ACC112 (cell line): ENCODE results near the gene TSPAN8.
"Not testable (repeated sequence)": the region's sequence is repeated elsewhere in the genome, so short reads cannot be mapped to it uniquely, and the experiment has no call there.

Source experiments
- H2AFZ ChIP-seq: fragments of 200-600 bp; sonication (generic); one replicate; pipeline ENCODE4 v1.6.0; 2017; ENCODE audit warnings: antibody characterized with exemption, low read length; ENCODE audit not compliant: unreplicated experiment
- H3K27ac ChIP-seq: fragments of 200-600 bp; sonication (generic); 2 replicates; pipeline ENCODE4 v1.5.1; 2014; ENCODE audit warnings: low read depth, mild to moderate bottlenecking, antibody characterized with exemption, low read length, moderate library complexity
- H3K27me3 ChIP-seq: fragments of 200-600 bp; sonication (generic); 2 replicates; pipeline ENCODE4 v1.6.1; 2014; ENCODE audit warnings: mild to moderate bottlenecking, antibody characterized with exemption, low read length, moderate library complexity, mixed read lengths; ENCODE audit not compliant: insufficient read depth
- H3K36me3 ChIP-seq: fragments of 200-600 bp; sonication (generic); 2 replicates; pipeline ENCODE4 v1.6.1; 2016; ENCODE audit warnings: mild to moderate bottlenecking, antibody characterized with exemption, low read length, moderate library complexity, mixed read lengths; ENCODE audit not compliant: insufficient read depth
- H3K4me1 ChIP-seq: fragments of 200-600 bp; sonication (generic); one replicate; pipeline ENCODE4 v1.6.1; 2016; ENCODE audit warnings: low read length, mixed read lengths; ENCODE audit not compliant: insufficient read depth, unreplicated experiment, control insufficient read depth
- H3K4me3 ChIP-seq: fragments of 200-600 bp; sonication (generic); 2 replicates; pipeline ENCODE4 v1.5.1; 2014; ENCODE audit warnings: mild to moderate bottlenecking, low read depth, low read length
- H3K79me2 ChIP-seq: fragments of 200-600 bp; sonication (generic); one replicate; pipeline ENCODE4 v1.6.0; 2016; ENCODE audit warnings: low read length; ENCODE audit not compliant: control insufficient read depth, unreplicated experiment, insufficient read depth

Gene TSPAN8

DNA sequence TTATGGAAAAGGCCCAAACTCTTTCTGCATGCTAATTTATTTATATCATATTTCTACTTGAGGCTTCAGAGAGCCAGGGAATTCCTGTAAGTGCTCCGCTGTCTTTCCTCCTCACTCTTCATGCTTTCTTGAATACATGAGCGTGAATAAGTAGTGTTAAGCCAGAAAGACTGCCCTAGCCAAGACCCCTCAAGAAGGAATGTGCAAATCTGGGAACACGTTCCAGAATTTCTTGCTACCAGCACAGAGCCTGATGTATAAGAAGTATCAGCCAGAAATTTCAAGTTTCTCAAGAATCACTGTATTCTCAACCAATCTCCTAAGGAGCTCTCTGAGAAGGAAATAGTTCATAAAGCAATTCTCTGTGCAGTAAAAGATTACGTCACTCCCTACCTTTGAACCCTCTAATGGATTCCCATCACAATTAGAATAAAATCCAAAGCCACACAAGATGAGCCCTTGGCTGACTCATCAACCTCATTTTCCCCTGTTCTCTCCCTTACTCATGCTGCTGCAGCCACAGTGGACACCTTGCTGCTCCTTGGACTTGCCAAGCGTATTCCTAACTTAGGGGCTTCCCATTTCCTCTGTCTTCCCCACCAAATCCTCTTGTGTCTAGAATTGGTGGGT lies 6.9 kb upstream of the TSPAN8 start:
- no peak overlapping the region for H3K27ac ChIP-seq
- H3K36me3 ChIP-seq: no peaks in the 10 kb centered on the region
- H3K4me3 ChIP-seq: no peak overlapping the region
- H2AFZ ChIP-seq: no peak overlapping the region
- no peaks in the 10 kb centered on the region for H3K27me3 ChIP-seq
- H3K4me1 ChIP-seq: peaks cover 22% of the 10 kb centered on the region
- no peaks in the 10 kb centered on the region for H3K79me2 ChIP-seq

- H2AFZ ChIP-seq: no peak overlapping the region
- H3K4me1 ChIP-seq: peaks cover 27% of the 10 kb centered on the region
- no peak overlapping the region for H3K4me3 ChIP-seq
- H3K27ac ChIP-seq: no peak overlapping the region
- no peaks in the 10 kb centered on the region for H3K36me3 ChIP-seq
- H3K27me3 ChIP-seq: no peaks in the 10 kb centered on the region
- H3K79me2 ChIP-seq: no peaks in the 10 kb centered on the region
Observed at GRCh38 chr12:71164166-71164565, 6.4 kb upstream of the TSPAN8 start.

DNA sequence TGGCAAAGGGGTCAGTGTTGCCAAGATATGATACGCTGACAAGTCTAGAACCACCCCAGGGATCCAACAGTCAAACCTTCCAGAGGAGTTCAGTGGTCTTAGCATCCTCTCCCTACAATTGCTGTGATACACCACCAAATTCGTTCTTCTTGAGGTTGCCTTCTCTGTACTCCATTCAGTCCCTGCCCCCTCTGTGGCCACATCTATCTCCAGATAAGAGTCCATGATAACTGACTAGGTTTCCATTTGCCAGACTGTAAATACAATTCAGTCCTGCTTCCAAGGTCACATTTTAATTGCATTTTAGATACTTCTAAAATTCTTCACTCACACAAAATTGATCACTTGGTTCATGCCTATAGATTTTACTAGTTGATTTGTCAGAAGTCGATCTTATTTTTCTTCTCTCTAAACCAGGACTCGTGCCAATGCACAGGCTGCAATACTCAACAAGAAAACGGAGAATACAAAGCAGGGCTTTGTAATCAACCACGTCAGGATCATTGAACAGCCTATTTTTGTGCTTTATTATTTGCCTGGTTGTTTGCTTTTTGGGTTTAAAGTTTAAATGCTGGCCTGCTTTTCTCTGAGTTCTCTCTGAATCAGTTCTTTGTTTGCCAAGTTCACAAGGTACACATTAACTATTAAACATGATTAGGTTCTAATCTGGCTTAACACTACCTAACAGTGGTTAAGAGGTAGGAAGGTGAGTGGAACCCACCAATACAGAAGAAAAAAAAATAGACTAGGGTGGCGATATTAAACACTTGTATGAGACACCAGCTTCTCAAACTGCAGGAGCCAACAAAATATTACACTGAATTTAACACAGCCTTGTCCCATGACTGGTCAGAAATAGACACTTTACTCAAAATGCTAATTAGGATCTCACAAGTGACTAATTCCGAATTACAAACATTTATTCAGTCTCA lies 5.3 kb upstream of the TSPAN8 start:
- Histone ChIP-seq H3K4me3 (no peak overlapping the region), H2AFZ (no peak overlapping the region), H3K27me3 (no peaks in the 10 kb centered on the region), H3K27ac (no peak overlapping the region), H3K79me2 (no peaks in the 10 kb centered on the region), H3K36me3 (no peaks in the 10 kb centered on the region), H3K4me1 (peaks cover 38% of the 10 kb centered on the region)

DNA sequence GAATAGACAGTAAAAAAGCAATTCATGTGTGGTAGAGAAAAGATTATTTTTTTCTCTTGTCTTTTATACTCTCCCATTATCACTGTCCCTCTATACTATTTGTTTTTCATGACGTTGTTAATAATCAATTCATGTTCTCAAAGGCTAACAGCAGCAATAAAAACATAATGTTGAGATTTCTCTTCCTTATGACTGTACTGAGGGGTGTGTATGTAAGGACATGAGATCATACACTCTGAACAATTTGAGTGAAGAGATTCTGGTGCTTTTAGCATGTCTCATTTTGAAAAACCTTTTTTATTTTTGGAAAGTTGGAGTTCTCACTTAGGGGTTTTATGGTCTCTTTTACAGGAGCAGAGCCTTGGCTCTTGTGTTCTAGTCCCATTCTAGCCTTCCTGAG lies 3.8 kb upstream of the TSPAN8 start:
- Histone ChIP-seq H3K4me3 (no peak overlapping the region), H3K79me2 (no peaks in the 10 kb centered on the region), H3K36me3 (no peaks in the 10 kb centered on the region), H3K27me3 (no peaks in the 10 kb centered on the region), H3K4me1 (peaks cover 52% of the 10 kb centered on the region), H3K27ac (no peak overlapping the region), H2AFZ (no peak overlapping the region)

GRCh38 chr12:71160585-71160984 lies 2.8 kb upstream of the TSPAN8 start:
- Histone ChIP-seq H3K27ac (peak overlapping the region; percentile 1; the same call in 1 of the 2 replicates), H2AFZ (no peak overlapping the region), H3K4me3 (no peak overlapping the region), H3K27me3 (no peaks in the 10 kb centered on the region), H3K4me1 (peaks cover 52% of the 10 kb centered on the region), H3K79me2 (no peaks in the 10 kb centered on the region), H3K36me3 (no peaks in the 10 kb centered on the region)

GRCh38 chr12:71159878-71160277 lies 2.1 kb upstream of the TSPAN8 start:
- Histone ChIP-seq H3K36me3 (no peaks in the 10 kb centered on the region), H3K4me1 (peaks cover 52% of the 10 kb centered on the region), H2AFZ (no peak overlapping the region), H3K4me3 (no peak overlapping the region), H3K27me3 (no peaks in the 10 kb centered on the region), H3K27ac (peak overlapping the region; percentile 1; the same call in 1 of the 2 replicates), H3K79me2 (no peaks in the 10 kb centered on the region)

DNA sequence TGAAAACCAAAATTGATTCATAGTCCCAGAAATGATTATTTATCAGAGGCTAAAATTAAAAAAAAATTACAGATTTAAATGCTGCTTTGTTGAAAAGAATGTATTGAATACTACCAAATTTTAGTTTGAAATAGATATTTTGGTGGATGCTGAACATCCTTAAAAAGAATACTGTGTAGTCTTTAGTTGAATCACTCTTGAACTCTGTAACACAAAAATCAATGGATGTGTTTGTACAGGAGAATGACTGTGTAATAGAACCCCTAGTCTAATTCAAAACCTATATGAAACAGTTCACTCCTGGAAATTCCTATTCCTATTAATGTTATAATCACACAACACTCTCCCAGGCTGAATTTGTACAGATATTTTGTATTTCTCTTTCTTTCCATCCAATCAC lies 1.5 kb upstream of the TSPAN8 start:
- no peaks in the 10 kb centered on the region for H3K36me3 ChIP-seq
- H2AFZ ChIP-seq: no peak overlapping the region
- H3K27ac ChIP-seq: no peak overlapping the region
- no peaks in the 10 kb centered on the region for H3K27me3 ChIP-seq
- H3K4me1 ChIP-seq: peaks cover 52% of the 10 kb centered on the region
- H3K4me3 ChIP-seq: no peak overlapping the region
- no peaks in the 10 kb centered on the region for H3K79me2 ChIP-seq

GRCh38 chr12:71158361-71158882 lies 623 bp upstream of the TSPAN8 start:
- H3K27me3 ChIP-seq: no peaks in the 10 kb centered on the region
- no peaks in the 10 kb centered on the region for H3K36me3 ChIP-seq
- H3K27ac ChIP-seq: no peak overlapping the region
- H3K4me1 ChIP-seq: peaks cover 52% of the 10 kb centered on the region
- H3K79me2 ChIP-seq: no peaks in the 10 kb centered on the region
- peak overlapping the region; percentile 52 for H3K4me3 ChIP-seq
- H2AFZ ChIP-seq: peak overlapping the region; percentile 74

DNA sequence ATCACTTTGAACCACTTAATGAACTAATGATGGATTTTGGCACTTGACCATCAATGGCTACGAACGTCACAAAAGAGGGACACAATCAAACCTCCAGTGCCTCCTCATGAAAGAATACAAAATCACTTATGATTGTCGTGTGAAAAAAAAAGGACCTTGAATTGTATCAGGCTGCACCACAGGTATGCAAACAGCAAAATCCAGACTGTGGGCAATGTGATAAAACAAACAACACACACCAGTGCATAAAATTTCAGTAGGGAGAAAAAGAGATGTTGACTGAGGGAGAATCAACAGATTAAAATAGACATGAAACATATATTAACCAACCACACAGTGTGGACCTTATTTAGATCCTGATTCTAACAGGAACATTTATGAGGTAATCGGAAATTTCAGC lies 2.6 kb downstream of the TSPAN8 start:
- Histone ChIP-seq H3K36me3 (no peaks in the 10 kb centered on the region), H3K27ac (no peak overlapping the region), H3K4me1 (peaks cover 35% of the 10 kb centered on the region), H2AFZ (no peak overlapping the region), H3K4me3 (no peak overlapping the region), H3K79me2 (no peaks in the 10 kb centered on the region), H3K27me3 (no peaks in the 10 kb centered on the region)

DNA sequence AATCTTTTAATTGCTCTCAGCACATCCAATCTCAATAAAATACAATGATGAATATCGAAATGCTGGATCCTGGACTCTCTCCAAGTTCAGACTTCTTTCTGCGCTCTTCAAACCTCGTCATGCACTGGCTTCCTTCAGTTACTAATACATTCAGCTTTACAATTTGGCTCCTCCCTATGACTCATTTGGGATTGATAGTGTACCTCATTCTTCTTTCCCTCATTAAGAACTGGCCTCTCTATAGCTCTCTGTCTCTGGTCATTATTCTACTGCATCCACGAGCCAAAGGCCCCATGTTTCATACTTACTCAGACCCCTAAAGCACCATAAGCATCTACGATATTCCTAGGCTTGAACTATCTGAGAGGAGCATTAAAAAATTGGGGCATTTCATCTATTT lies 4.9 kb downstream of the TSPAN8 start:
- Histone ChIP-seq H3K4me1 (peaks cover 12% of the 10 kb centered on the region), H2AFZ (no peak overlapping the region), H3K27ac (no peak overlapping the region), H3K4me3 (no peak overlapping the region), H3K27me3 (no peaks in the 10 kb centered on the region), H3K36me3 (no peaks in the 10 kb centered on the region), H3K79me2 (no peaks in the 10 kb centered on the region)

DNA sequence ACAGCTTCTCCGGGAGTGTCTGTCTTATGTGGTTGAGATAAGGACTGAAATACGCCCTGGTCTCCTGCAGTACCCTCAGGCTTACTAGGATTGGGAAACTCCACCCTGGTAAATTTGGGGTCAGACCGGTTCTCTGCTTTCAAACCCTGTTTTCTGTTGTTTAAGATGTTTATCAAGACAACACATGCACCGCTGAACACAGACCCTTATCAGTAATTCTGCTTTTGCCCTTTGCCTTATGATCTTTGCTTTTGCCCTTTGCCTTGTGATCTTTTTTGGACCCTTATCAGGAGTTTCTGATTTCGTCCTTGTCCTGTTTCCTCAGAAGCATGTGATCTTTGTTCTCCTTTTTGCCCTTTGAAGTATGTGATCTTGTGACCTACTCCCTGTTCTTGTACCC lies 7.8 kb downstream of the TSPAN8 start:
- not testable (repeated sequence) for H3K36me3 ChIP-seq, H3K79me2 ChIP-seq

More for the DNA sequence above, 7.8 kb downstream of the TSPAN8 start:
- H3K27me3 ChIP-seq, H2AFZ ChIP-seq, H3K27ac ChIP-seq, H3K4me1 ChIP-seq, H3K4me3 ChIP-seq: not testable (repeated sequence)
